Measurements from ENCODE around the gene MARCOL. TPM values are rescaled to one million over a fixed set of nuclear protein-coding genes. Genes with fewer than 3 reads are reported as not detected.

Gene MARCOL
- total and polyA plus RNA-seq, 10 of the 15 experiments (the other 5 are each of a cell fraction or from before 2014, with no cell fraction given): 1.4 TPM; not detected in 9

- in situ Hi-C loops (cut with MboI) (no loop called here), intact Hi-C loops (cut with micrococcal nuclease; ENCODE audit: unreplicated experiment) (no loop called here)
- Histone ChIP-seq H3K4me3 (no peak overlapping the region), H3K27ac (ENCODE audit: control insufficient read depth, insufficient read depth) (no peak overlapping the region), H3K36me3 (ENCODE audit: control insufficient read depth in 2 of 2, insufficient read depth in 2 of 2, low read length in 1 of 2) (no peaks in the 10 kb centered on the region), H3K4me1 (ENCODE audit: control insufficient read depth, insufficient read depth, low read length) (no peaks in the 10 kb centered on the region), H4K20me1 (ENCODE audit: control insufficient read depth, insufficient read depth) (no peaks in the 10 kb centered on the region), H3K9me3 (replicated peaks; ENCODE audit: control insufficient read depth, insufficient read depth, low read length) (no peaks in the 10 kb centered on the region), H2AFZ (ENCODE audit: control insufficient read depth, low read depth, low read length) (no peak overlapping the region), H3K79me2 (ENCODE audit: control insufficient read depth, insufficient read depth, low read length) (no peaks in the 10 kb centered on the region), H3K4me2 (ENCODE audit: control insufficient read depth, insufficient read depth) (no peak overlapping the region), H3K9ac (ENCODE audit: control insufficient read depth, insufficient read depth, low read length) (no peak overlapping the region), H3K27me3 (replicated peaks in 1 of 2; ENCODE audit: control insufficient read depth in 2 of 2, insufficient read depth in 2 of 2, low read length in 1 of 2) (no peaks in the 10 kb centered on the region)
- SMC1A ChIA-PET (ENCODE audit: uncharacterized antibody, unreplicated experiment): interaction anchor here (1.0 to 1.3 kb wide), 2 partner anchors 12 kb away, joined by 3 read pairs; no protein-coding TSS in a partner anchor
- POLR2A ChIA-PET: no interaction called here
- ATAC-seq (no peak), FAIRE-seq (no peak), DNase-seq (ENCODE audit: low read depth, low spot score) (no peak)
- no TSS peak for BruUV-seq (replicated peaks)
- RAD21 ChIA-PET (ENCODE audit: unreplicated experiment): no interaction called here
- TF ChIP-seq PRDM15 (CRISPR knock-in tag; IDR thresholded peaks at IDR 0.05) (no peak), NR2C2 (IDR thresholded peaks at IDR 0.05; ENCODE audit: borderline replicate concordance, control insufficient read depth, insufficient read length, low read depth) (no peak)
- CTCF ChIA-PET: interaction anchor here (0.6 to 0.7 kb wide), 2 partner anchors 18 to 750 kb away, joined by 3 read pairs; no protein-coding TSS in a partner anchor
Observed at GRCh38 chr5:148229840-148230239, 8.5 kb upstream of the MARCOL start.

GRCh38 chr5:148230240-148230639 is 8.1 kb upstream of the MARCOL start:
- ATAC-seq (no peak), DNase-seq (ENCODE audit: low read depth, low spot score) (no peak), FAIRE-seq (no peak)
- Histone ChIP-seq H3K79me2 (ENCODE audit: control insufficient read depth, insufficient read depth, low read length) (no peaks in the 10 kb centered on the region), H3K4me2 (ENCODE audit: control insufficient read depth, insufficient read depth) (no peak overlapping the region), H3K27me3 (replicated peaks in 1 of 2; ENCODE audit: control insufficient read depth in 2 of 2, insufficient read depth in 2 of 2, low read length in 1 of 2) (no peaks in the 10 kb centered on the region), H3K9ac (ENCODE audit: control insufficient read depth, insufficient read depth, low read length) (no peak overlapping the region), H3K4me1 (ENCODE audit: control insufficient read depth, insufficient read depth, low read length) (no peaks in the 10 kb centered on the region), H3K27ac (ENCODE audit: control insufficient read depth, insufficient read depth) (no peak overlapping the region), H4K20me1 (ENCODE audit: control insufficient read depth, insufficient read depth) (no peaks in the 10 kb centered on the region), H3K4me3 (no peak overlapping the region), H3K36me3 (ENCODE audit: control insufficient read depth in 2 of 2, insufficient read depth in 2 of 2, low read length in 1 of 2) (no peaks in the 10 kb centered on the region), H2AFZ (ENCODE audit: control insufficient read depth, low read depth, low read length) (no peak overlapping the region), H3K9me3 (replicated peaks; ENCODE audit: control insufficient read depth, insufficient read depth, low read length) (no peaks in the 10 kb centered on the region)
- SMC1A ChIA-PET (ENCODE audit: uncharacterized antibody, unreplicated experiment): interaction anchor here (1.3 kb wide), 1 partner anchor 12 kb away, joined by 3 read pairs; no protein-coding TSS in a partner anchor
- RAD21 ChIA-PET (ENCODE audit: unreplicated experiment): no interaction called here
- TF ChIP-seq ZBTB11 (CRISPR knock-in tag; IDR thresholded peaks at IDR 0.05) (no peak), USF1 (IDR thresholded peaks at IDR 0.05; ENCODE audit: borderline replicate concordance, extremely low read length, insufficient read depth, low read depth, low read length) (no peak), TBL1XR1 (IDR thresholded peaks at IDR 0.05; ENCODE audit: low read depth, low read length) (no peak), PAX8 (IDR thresholded peaks at IDR 0.05) (no peak), BMI1 (IDR thresholded peaks at IDR 0.05; ENCODE audit: borderline replicate concordance) (no peak), RAD51 (IDR thresholded peaks at IDR 0.05) (no peak)
- POLR2A ChIA-PET: no interaction called here
- WGBS (ENCODE audit: insufficient coverage, insufficient replicate concordance, low lambda C conversion rate, missing lambda C conversion rate): 48% methylated on average over 7 of the region's 7 CpGs
- in situ Hi-C loops (cut with MboI) (no loop called here), intact Hi-C loops (cut with micrococcal nuclease; ENCODE audit: unreplicated experiment) (no loop called here)
- CTCF ChIA-PET: no interaction called here
- no TSS peak for BruUV-seq (replicated peaks)

Measured in GM12878 (cell line).